ENCODE data around the gene FBXO9.

DNA sequence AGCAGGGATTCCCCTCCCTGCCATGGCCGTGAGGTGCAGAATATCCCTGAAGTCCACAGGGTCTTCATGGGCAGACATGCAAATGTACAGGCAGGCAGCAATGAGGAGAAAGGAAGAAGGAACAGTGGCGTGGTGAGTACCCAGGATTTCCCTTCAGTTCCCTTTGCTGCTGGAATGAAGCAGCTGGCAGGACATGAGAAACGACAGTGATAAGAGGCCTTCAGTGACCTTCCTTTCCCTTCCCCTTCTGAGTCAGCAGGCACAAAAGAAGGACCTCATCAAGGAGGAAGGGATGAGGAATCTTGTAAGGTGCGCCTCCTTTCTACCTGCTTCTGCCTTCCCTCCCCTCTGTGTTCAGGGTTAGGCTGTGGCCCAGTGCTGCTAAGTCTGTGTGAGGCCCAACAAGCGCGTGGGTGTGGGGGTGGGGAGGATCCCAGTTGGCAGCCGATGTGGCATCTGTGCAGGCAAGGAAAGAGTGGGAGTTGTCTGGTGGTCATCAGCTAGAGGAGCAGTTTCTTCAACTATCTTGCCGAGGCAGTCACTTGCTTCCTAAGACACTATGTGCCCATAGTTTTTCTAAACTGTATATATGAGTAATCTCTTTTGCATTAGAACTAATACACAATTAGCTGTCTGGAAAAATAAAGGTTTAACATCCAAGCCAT is 29.5 kb upstream of the FBXO9 start:
- TF ChIP-seq, protein P1, sequence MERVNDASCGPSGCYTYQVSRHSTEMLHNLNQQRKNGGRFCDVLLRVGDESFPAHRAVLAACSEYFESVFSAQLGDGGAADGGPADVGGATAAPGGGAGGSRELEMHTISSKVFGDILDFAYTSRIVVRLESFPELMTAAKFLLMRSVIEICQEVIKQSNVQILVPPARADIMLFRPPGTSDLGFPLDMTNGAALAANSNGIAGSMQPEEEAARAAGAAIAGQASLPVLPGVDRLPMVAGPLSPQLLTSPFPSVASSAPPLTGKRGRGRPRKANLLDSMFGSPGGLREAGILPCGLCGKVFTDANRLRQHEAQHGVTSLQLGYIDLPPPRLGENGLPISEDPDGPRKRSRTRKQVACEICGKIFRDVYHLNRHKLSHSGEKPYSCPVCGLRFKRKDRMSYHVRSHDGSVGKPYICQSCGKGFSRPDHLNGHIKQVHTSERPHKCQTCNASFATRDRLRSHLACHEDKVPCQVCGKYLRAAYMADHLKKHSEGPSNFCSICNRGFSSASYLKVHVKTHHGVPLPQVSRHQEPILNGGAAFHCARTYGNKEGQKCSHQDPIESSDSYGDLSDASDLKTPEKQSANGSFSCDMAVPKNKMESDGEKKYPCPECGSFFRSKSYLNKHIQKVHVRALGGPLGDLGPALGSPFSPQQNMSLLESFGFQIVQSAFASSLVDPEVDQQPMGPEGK (CRISPR knock-in tag; IDR thresholded peaks at IDR 0.05; ENCODE audit: borderline replicate concordance) = no peak
- no peak for TF ChIP-seq TCF4 (CRISPR knock-in tag; IDR thresholded peaks at IDR 0.05; ENCODE audit: borderline replicate concordance)
- no peak for TF ChIP-seq ZFP3 (CRISPR knock-in tag; IDR thresholded peaks at IDR 0.05)
- TF ChIP-seq ZC3H10 (CRISPR knock-in tag; IDR thresholded peaks at IDR 0.05) = no peak
- TF ChIP-seq ZNF8 (CRISPR knock-in tag; IDR thresholded peaks at IDR 0.05) = no peak
- no peak for TF ChIP-seq RARB (CRISPR knock-in tag; IDR thresholded peaks at IDR 0.05)
- TF ChIP-seq ARNTL (CRISPR knock-in tag; IDR thresholded peaks at IDR 0.05; ENCODE audit: borderline replicate concordance, low read depth) = no peak
- TF ChIP-seq BACH2 (CRISPR knock-in tag; IDR thresholded peaks at IDR 0.05; ENCODE audit: borderline replicate concordance) = no peak
- TF ChIP-seq ISL1 (CRISPR knock-in tag; IDR thresholded peaks at IDR 0.05) = no peak
- TF ChIP-seq CSDC2 (CRISPR knock-in tag; IDR thresholded peaks at IDR 0.05) = no peak
- TF ChIP-seq GLIS3 (CRISPR knock-in tag; IDR thresholded peaks at IDR 0.05) = no peak
- no peak for TF ChIP-seq ESRRG (CRISPR knock-in tag; IDR thresholded peaks at IDR 0.05)
- TF ChIP-seq OSR1 (CRISPR knock-in tag; IDR thresholded peaks at IDR 0.05) = no peak
- TF ChIP-seq ZNF565 (CRISPR knock-in tag; conservative IDR thresholded peaks at IDR 0.05; ENCODE audit: low read depth) = no peak

Data from SK-N-SH treated with all-trans-retinoic acid at 6 μM for 48 hours (cell line).